Thoracic aorta (tissue), 2 donors: ENCODE measurements around the gene ARID3A. TPM values are rescaled to one million over a fixed set of nuclear protein-coding genes. Genes with fewer than 3 reads are reported as not detected.
"Not testable (repeated sequence)": the region's sequence is repeated elsewhere in the genome, so short reads cannot be mapped to it uniquely, and the experiment has no call there.

ENCODE experiments used
- ATAC-seq: fragments of 150-250 bp; one replicate; pipeline ENCODE4 v1.8.0; 2017; ENCODE audit warnings: low read depth; ENCODE audit not compliant: insufficient number of reproducible peaks, low FRiP score
- DNase-seq: peaks from one replicate; pipeline ENCODE4 v3.0.0-alpha.2; 2020; ENCODE audit warnings: low spot score
- H3K27ac ChIP-seq, 2 donors: fragments of 200-600 bp; sonication (generic); 1 replicate in 1 of 2; 2 replicates in 1 of 2; pipeline ENCODE4 v1.5.1; 2016; ENCODE audit warnings: mild to moderate bottlenecking in 2 of 2, moderate library complexity in 2 of 2
- H3K27me3 ChIP-seq: fragments of 200-600 bp; sonication (generic); replicated peaks from 2 replicates; pipeline ENCODE4 v1.6.0; 2016; ENCODE audit warnings: mild to moderate bottlenecking; ENCODE audit not compliant: insufficient read depth
- H3K36me3 ChIP-seq: fragments of 200-600 bp; sonication (generic); one replicate; pipeline ENCODE4 v1.5.1; 2016
- H3K4me1 ChIP-seq, 2 donors: fragments of 200-600 bp; sonication (generic); 1 replicate in 1 of 2; 2 replicates in 1 of 2; pipeline versions ENCODE4 v1.5.1 to v1.6.0; 2016; ENCODE audit warnings: low read depth in 2 of 2, mild to moderate bottlenecking in 1 of 2; ENCODE audit not compliant: control insufficient read depth in 1 of 2
- H3K4me3 ChIP-seq: fragments of 200-600 bp; sonication (generic); 2 replicates; pipeline ENCODE4 v1.5.1; 2016; ENCODE audit warnings: mild to moderate bottlenecking
- H3K9me3 ChIP-seq: fragments of 200-600 bp; sonication (generic); 2 replicates; pipeline ENCODE4 v1.5.1; 2016
- CTCF ChIP-seq: fragments of 200-600 bp; sonication (generic); IDR thresholded peaks from one replicate; pipeline ENCODE4 v1.5.1; 2019; ENCODE audit warnings: antibody characterized with exemption
- total RNA-seq, 2 donors: library from RNA; depleted of rRNA; stranded (reverse); fragments of >200 nt; gene quantifications; one replicate each; pipeline versions ENCODE4 v1.1.0 to v1.2.3, GENCODE V29; 2016

The ARID3A gene
- total RNA-seq, 2 donors from 2014 or later = 3.3 to 11.2 TPM

GRCh38 chr19:1018932-1019615 lies 93.2 kb downstream of the ARID3A start:
- TF ChIP-seq CTCF = no peak
- Histone ChIP-seq H3K36me3 (peaks cover 5% of the 10 kb centered on the region), H3K4me1 (peaks cover 55 to 65% of the 10 kb centered on the region in 2 donors), H3K4me3 (peak overlapping the region; percentile 84), H3K27ac (no peak overlapping the region), H3K9me3 (no peaks in the 10 kb centered on the region), H3K27me3 (no peaks in the 10 kb centered on the region)
- ATAC-seq = no peak
- DNase-seq = no peak

- TF ChIP-seq CTCF = no peak
- H3K36me3 ChIP-seq = peaks cover under 1% of the 10 kb centered on the region
- no peaks in the 10 kb centered on the region for H3K9me3 ChIP-seq
- peaks cover 55 to 65% of the 10 kb centered on the region in 2 donors for H3K4me1 ChIP-seq
- H3K27ac ChIP-seq = no peak overlapping the region
- H3K27me3 ChIP-seq = no peaks in the 10 kb centered on the region
- H3K4me3 ChIP-seq = peak overlapping the region; percentile 84
- no peak for DNase-seq
- no peak for ATAC-seq
Observed at GRCh38 chr19:1019616-1019961, 93.8 kb downstream of the ARID3A start.

- H3K36me3 ChIP-seq = no peaks in the 10 kb centered on the region
- H3K4me1 ChIP-seq = peaks cover 55 to 65% of the 10 kb centered on the region in 2 donors
- no peaks in the 10 kb centered on the region for H3K9me3 ChIP-seq
- TF ChIP-seq CTCF = no peak
- peak overlapping the region; percentile 84 for H3K4me3 ChIP-seq
- no peak for DNase-seq
- no peak for ATAC-seq
- peak overlapping the region; percentile 95 to 99 for H3K27ac ChIP-seq
- no peaks in the 10 kb centered on the region for H3K27me3 ChIP-seq
Observed at GRCh38 chr19:1019980-1020867, 94.4 kb downstream of the ARID3A start.

DNA sequence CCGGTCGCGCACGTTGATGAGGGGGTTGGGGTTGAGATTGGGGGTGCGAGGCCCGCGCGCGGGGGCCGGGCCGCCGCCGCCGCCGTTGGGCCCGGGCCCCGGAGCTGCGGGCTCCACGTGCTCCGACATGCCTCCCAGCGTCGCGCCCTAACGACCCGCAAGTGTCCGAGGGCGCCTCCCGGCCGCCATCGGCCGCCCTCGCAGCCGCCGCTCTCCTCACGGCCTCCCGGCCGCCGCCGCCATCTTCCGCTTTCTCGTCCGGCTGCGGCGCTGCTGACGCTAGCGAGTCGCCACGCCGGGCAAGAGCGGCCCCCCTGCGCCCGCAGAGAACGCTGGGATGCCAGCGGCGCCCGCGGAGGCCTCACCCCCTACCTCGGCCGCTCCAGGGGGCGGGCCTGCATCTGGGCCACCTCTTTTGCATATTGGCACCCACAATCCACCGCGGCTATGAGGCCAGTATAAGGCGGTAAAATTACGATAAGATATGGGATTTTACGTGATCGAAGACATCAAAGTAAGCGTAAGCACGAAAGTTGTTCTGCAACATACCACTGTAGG lies 95.1 kb downstream of the ARID3A start, which contains the start of gene TMEM259:
TSS of gene TMEM259 (minus strand) at position 256 of the 558 bp plus-strand sequence. CDS start at position 129, 127 bp downstream.
- no peaks in the 10 kb centered on the region for H3K27me3 ChIP-seq
- peak within 1 kb of the TSS; percentile 95 to 99 for H3K27ac ChIP-seq
- no peaks in the 10 kb centered on the region for H3K36me3 ChIP-seq
- peaks cover 55 to 62% of the 10 kb centered on the region in 2 donors for H3K4me1 ChIP-seq
- ATAC-seq = peak; percentile 75
- no peaks in the 10 kb centered on the region for H3K9me3 ChIP-seq
- DNase-seq = peak; percentile 94
- no peak for TF ChIP-seq CTCF
- H3K4me3 ChIP-seq = peak within 1 kb of the TSS; percentile 84

DNA sequence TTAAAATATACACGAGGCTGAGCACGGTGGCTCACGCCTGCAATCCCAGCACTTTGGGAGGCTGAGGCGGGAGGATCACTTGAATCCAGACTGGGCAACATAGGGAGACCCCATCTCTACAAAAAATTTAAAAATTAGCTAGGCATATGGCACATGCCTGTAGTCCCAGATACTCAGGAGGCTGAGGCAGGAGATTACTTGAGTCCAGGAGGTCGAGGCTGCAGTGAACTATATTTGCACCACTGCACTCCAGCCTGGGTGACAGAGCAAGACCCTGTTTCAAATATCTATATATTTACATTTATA lies 98.0 kb downstream of the ARID3A start:
- not testable (repeated sequence) for H3K9me3 ChIP-seq, H3K36me3 ChIP-seq, DNase-seq, H3K27me3 ChIP-seq, ATAC-seq, H3K4me3 ChIP-seq
- peak overlapping the region in 1 of 2 donors; percentile 99 for H3K27ac ChIP-seq
- H3K4me1 ChIP-seq = peaks cover 27 to 35% of the 10 kb centered on the region in 2 donors

GRCh38 chr19:1025080-1025479 lies 99.2 kb downstream of the ARID3A start:
- H3K27me3 ChIP-seq, H3K4me3 ChIP-seq, ATAC-seq, DNase-seq, H3K36me3 ChIP-seq, H3K9me3 ChIP-seq: not testable (repeated sequence)
- H3K4me1 ChIP-seq = peaks cover 21 to 34% of the 10 kb centered on the region in 2 donors
- peak overlapping the region in 1 of 2 donors; percentile 100 for H3K27ac ChIP-seq
